OCI-LY1 (cell line): ENCODE data around the gene PDGFRB.

Experiments used
- H2AFZ ChIP-seq: fragments of 200-600 bp; sonication (generic), shearing (Covaris generic); 2 replicates; pipeline ENCODE4 v1.6.0; 2014; ENCODE audit warnings: antibody characterized with exemption, mild to moderate bottlenecking, low read length
- H3F3A ChIP-seq: fragments of 200-600 bp; sonication (generic), shearing (Covaris generic); 2 replicates; pipeline ENCODE4 v1.6.0; 2014; ENCODE audit warnings: mild to moderate bottlenecking, antibody characterized with exemption, low read length, moderate library complexity; ENCODE audit not compliant: insufficient read depth
- H3K27ac ChIP-seq: fragments of 200-600 bp; sonication (generic); 2 replicates; pipeline ENCODE4 v1.5.1; 2014; ENCODE audit warnings: low read length, mixed run types, mild to moderate bottlenecking, low read depth; ENCODE audit not compliant: poor library complexity, severe bottlenecking
- H3K27me3 ChIP-seq: fragments of 200-600 bp; sonication (generic); 2 replicates; pipeline ENCODE4 v1.6.0; 2014; ENCODE audit warnings: antibody characterized with exemption, mild to moderate bottlenecking, low read length, moderate library complexity; ENCODE audit not compliant: insufficient read depth
- H3K36me3 ChIP-seq: fragments of 200-600 bp; sonication (generic); 2 replicates; pipeline ENCODE4 v1.6.1; 2014; ENCODE audit warnings: mild to moderate bottlenecking, antibody characterized with exemption, low read length, moderate library complexity, mixed read lengths; ENCODE audit not compliant: insufficient read depth
- H3K4me1 ChIP-seq: fragments of 200-600 bp; sonication (generic); 2 replicates; pipeline ENCODE4 v1.5.1; 2014; ENCODE audit warnings: mild to moderate bottlenecking, low read length, moderate library complexity; ENCODE audit not compliant: insufficient read depth, severe bottlenecking
- H3K4me2 ChIP-seq: fragments of 200-600 bp; sonication (generic), shearing (Covaris generic); 2 replicates; pipeline ENCODE4 v1.6.1; 2014; ENCODE audit warnings: low read length
- H3K4me3 ChIP-seq: fragments of 200-600 bp; sonication (generic); 2 replicates; pipeline ENCODE4 v1.5.1; 2014; ENCODE audit warnings: low read length, low read depth, mild to moderate bottlenecking, mixed read lengths; ENCODE audit not compliant: poor library complexity, severe bottlenecking
- H3K79me2 ChIP-seq: fragments of 200-600 bp; shearing (Covaris generic); 2 replicates; pipeline ENCODE4 v1.6.1; 2016; ENCODE audit warnings: mixed run types, low read length, mixed read lengths; ENCODE audit not compliant: insufficient read depth
- H3K9ac ChIP-seq: fragments of 200-600 bp; sonication (generic), shearing (Covaris generic); 2 replicates; pipeline ENCODE4 v1.6.1; 2014; ENCODE audit warnings: mild to moderate bottlenecking, low read length, mixed read lengths
- H3K9me2 ChIP-seq: fragments of 200-600 bp; sonication (generic), shearing (Covaris generic); 2 replicates; pipeline ENCODE4 v1.6.1; 2014; ENCODE audit warnings: low read depth, mild to moderate bottlenecking, low read length, mixed read lengths
- H3K9me3 ChIP-seq: fragments of 200-600 bp; shearing (Covaris generic); 2 replicates; pipeline ENCODE4 v1.6.1; 2014; ENCODE audit warnings: low read length, mixed read lengths
- H4K20me1 ChIP-seq: fragments of 200-600 bp; sonication (generic), shearing (Covaris generic); 2 replicates; pipeline ENCODE4 v1.6.0; 2016; ENCODE audit warnings: mild to moderate bottlenecking, low read length; ENCODE audit not compliant: insufficient read depth
- CTCF ChIP-seq: fragments of 200-600 bp; sonication (generic), shearing (Covaris generic); IDR thresholded peaks from 2 replicates; pipeline ENCODE4 v1.5.1; 2017; ENCODE audit warnings: mild to moderate bottlenecking, antibody characterized with exemption, low read length, moderate library complexity, mixed read lengths
- EZH2 ChIP-seq: fragments of 200-600 bp; sonication (generic), shearing (Covaris generic); IDR thresholded peaks from 2 replicates; pipeline ENCODE4 v1.8.0; 2017; ENCODE audit warnings: borderline replicate concordance, mixed run types, mild to moderate bottlenecking, antibody characterized with exemption, low read length, moderate library complexity, mixed read lengths

The PDGFRB gene

GRCh38 chr5:150153483-150153882 is 2.2 kb downstream of the PDGFRB start:
- Histone ChIP-seq H4K20me1 (no peaks in the 10 kb centered on the region), H3K79me2 (no peaks in the 10 kb centered on the region), H3K4me3 (no peak overlapping the region), H3K27ac (no peak overlapping the region), H3F3A (no peaks in the 10 kb centered on the region), H3K4me1 (no peaks in the 10 kb centered on the region), H3K9me3 (no peaks in the 10 kb centered on the region), H3K4me2 (no peak overlapping the region), H3K9me2 (no peaks in the 10 kb centered on the region), H3K36me3 (no peaks in the 10 kb centered on the region), H3K9ac (no peak overlapping the region), H3K27me3 (no peaks in the 10 kb centered on the region), H2AFZ (no peak overlapping the region)
- no peak for TF ChIP-seq EZH2
- no peak for TF ChIP-seq CTCF

- TF ChIP-seq CTCF (no peak), EZH2 (no peak)
- no peaks in the 10 kb centered on the region for H3K9me3 ChIP-seq
Observed at GRCh38 chr5:150152636-150153462, 2.8 kb downstream of the PDGFRB start.

GRCh38 chr5:150149618-150150017 is 6.0 kb downstream of the PDGFRB start:
- Histone ChIP-seq H3K36me3 (no peaks in the 10 kb centered on the region), H3K79me2 (no peaks in the 10 kb centered on the region), H3K9ac (no peak overlapping the region), H3K9me2 (no peaks in the 10 kb centered on the region), H3K4me1 (no peaks in the 10 kb centered on the region), H2AFZ (no peak overlapping the region), H3K27ac (no peak overlapping the region), H3K27me3 (peaks cover 10% of the 10 kb centered on the region; the same call in 1 of the 2 replicates), H3K9me3 (no peaks in the 10 kb centered on the region), H3K4me3 (no peak overlapping the region), H4K20me1 (no peaks in the 10 kb centered on the region), H3K4me2 (no peak overlapping the region), H3F3A (no peaks in the 10 kb centered on the region)
- TF ChIP-seq CTCF (no peak), EZH2 (no peak)

More at GRCh38 chr5:150152636-150153462, 2.8 kb downstream of the PDGFRB start:
- no peaks in the 10 kb centered on the region for H3K27me3 ChIP-seq
- H2AFZ ChIP-seq, result no peak overlapping the region
- H3K79me2 ChIP-seq, result no peaks in the 10 kb centered on the region
- no peaks in the 10 kb centered on the region for H3K9me2 ChIP-seq
- H3K27ac ChIP-seq, result no peak overlapping the region
- no peaks in the 10 kb centered on the region for H3K36me3 ChIP-seq
- no peak overlapping the region for H3K9ac ChIP-seq
- no peak overlapping the region for H3K4me2 ChIP-seq
- no peaks in the 10 kb centered on the region for H4K20me1 ChIP-seq
- H3F3A ChIP-seq, result no peaks in the 10 kb centered on the region
- no peak overlapping the region for H3K4me3 ChIP-seq
- H3K4me1 ChIP-seq, result no peaks in the 10 kb centered on the region
